Trophoblast cell (in vitro differentiated cells and primary cell): Measurements from ENCODE around the gene DNMT3A.

Experiments
- DNase-seq, 2 donors: peaks; one replicate each; pipeline ENCODE4 v3.0.0-alpha.2; 2016
- H2AFZ ChIP-seq: 2 replicates; pipeline ENCODE4 v1.6.1; 2013; ENCODE audit warnings: low read length, moderate library complexity, mild to moderate bottlenecking; ENCODE audit not compliant: insufficient read depth, poor library complexity
- H2AK5ac ChIP-seq: 2 replicates; pipeline ENCODE4 v1.6.1; 2013; ENCODE audit warnings: mild to moderate bottlenecking, low read length
- H2BK120ac ChIP-seq: 2 replicates; pipeline ENCODE4 v1.6.1; 2013; ENCODE audit warnings: low read length, mild to moderate bottlenecking, moderate library complexity; ENCODE audit not compliant: insufficient read depth, poor library complexity
- H2BK12ac ChIP-seq: 2 replicates; pipeline ENCODE4 v1.6.1; 2013; ENCODE audit warnings: mild to moderate bottlenecking, low read length, moderate library complexity
- H2BK5ac ChIP-seq: 2 replicates; pipeline ENCODE4 v1.6.1; 2013; ENCODE audit warnings: low read length, low read depth, moderate library complexity, mild to moderate bottlenecking; ENCODE audit not compliant: poor library complexity
- H3K14ac ChIP-seq: 2 replicates; pipeline ENCODE4 v1.6.1; 2013; ENCODE audit warnings: mild to moderate bottlenecking, low read length
- H3K18ac ChIP-seq: 2 replicates; pipeline ENCODE4 v1.6.1; 2013; ENCODE audit warnings: mild to moderate bottlenecking, low read length
- H3K23ac ChIP-seq: 2 replicates; pipeline ENCODE4 v1.6.1; 2013; ENCODE audit warnings: low read length
- H3K27ac ChIP-seq: 2 replicates; pipeline ENCODE4 v1.5.1; 2013; ENCODE audit warnings: low read depth, mild to moderate bottlenecking, inconsistent platforms, low read length, moderate library complexity
- H3K27me3 ChIP-seq: 2 replicates; pipeline ENCODE4 v1.6.1; 2013; ENCODE audit warnings: inconsistent platforms, mild to moderate bottlenecking, low read length, moderate library complexity; ENCODE audit not compliant: insufficient read depth
- H3K36me3 ChIP-seq, 2 experiments: 1 replicate in 1 of 2; 2 replicates in 1 of 2; pipeline ENCODE4 v1.6.1; 2013; ENCODE audit warnings: low read length in 2 of 2, mild to moderate bottlenecking in 2 of 2, moderate library complexity in 1 of 2; ENCODE audit not compliant: insufficient read depth in 2 of 2, control insufficient read depth in 1 of 2
- H3K4ac ChIP-seq: 2 replicates; pipeline ENCODE4 v1.6.1; 2013; ENCODE audit warnings: low read depth, mild to moderate bottlenecking, low read length, moderate library complexity
- H3K4me1 ChIP-seq, 2 experiments: 1 replicate in 1 of 2; 2 replicates in 1 of 2; pipeline ENCODE4 v1.6.1; 2013; ENCODE audit warnings: low read length in 2 of 2, mild to moderate bottlenecking in 2 of 2, moderate library complexity in 1 of 2; ENCODE audit not compliant: insufficient read depth in 2 of 2, control insufficient read depth in 1 of 2
- H3K4me2 ChIP-seq: 2 replicates; pipeline ENCODE4 v1.6.1; 2013; ENCODE audit warnings: inconsistent platforms, mild to moderate bottlenecking, low read length, moderate library complexity
- H3K4me3 ChIP-seq: 2 replicates; pipeline ENCODE4 v1.5.1; 2013; ENCODE audit warnings: mild to moderate bottlenecking, low read depth, low read length, inconsistent platforms
- H3K79me1 ChIP-seq: one replicate; pipeline ENCODE4 v1.6.1; 2013; ENCODE audit warnings: low read length
- H3K79me2 ChIP-seq: 2 replicates; pipeline ENCODE4 v1.6.1; 2013; ENCODE audit warnings: low read length, mild to moderate bottlenecking; ENCODE audit not compliant: control insufficient read depth, insufficient read depth, poor library complexity
- H3K9ac ChIP-seq: 2 replicates; pipeline ENCODE4 v1.6.1; 2013; ENCODE audit warnings: mild to moderate bottlenecking, low read length
- H3K9me3 ChIP-seq: 2 replicates; pipeline ENCODE4 v1.6.1; 2013; ENCODE audit warnings: low read depth, mild to moderate bottlenecking, control low read depth, inconsistent platforms, low read length; ENCODE audit not compliant: insufficient read depth
- H4K12ac ChIP-seq: 2 replicates; pipeline ENCODE4 v1.6.1; 2013; ENCODE audit warnings: low read depth, mild to moderate bottlenecking, low read length, moderate library complexity
- H4K8ac ChIP-seq: 2 replicates; pipeline ENCODE4 v1.6.1; 2013; ENCODE audit warnings: low read depth, mild to moderate bottlenecking, low read length, moderate library complexity
- H4K91ac ChIP-seq: one replicate; pipeline ENCODE4 v1.6.1; 2013; ENCODE audit warnings: low read depth, mild to moderate bottlenecking, low read length, moderate library complexity
- WGBS: extraction: QIAGEN DNeasy Blood & Tissue Kit; methylation state at CpG from one replicate; pipeline ENCODE4 v1.1.7; 2013; ENCODE audit warnings: missing lambda C conversion rate; ENCODE audit not compliant: insufficient read length, insufficient coverage; ENCODE audit errors: extremely low coverage; 5-methylcytosine and 5-hydroxymethylcytosine counted together

Gene DNMT3A

GRCh38 chr2:25310709-25310964, 31.1 kb downstream of the DNMT3A start:
- no peak for DNase-seq
- Histone ChIP-seq H2BK5ac (no peak overlapping the region), H2AFZ (no peak overlapping the region), H3K18ac (no peak overlapping the region), H3K23ac (no peak overlapping the region), H3K27ac (no peak overlapping the region), H4K91ac (no peak overlapping the region), H2BK120ac (no peak overlapping the region), H3K4me2 (no peak overlapping the region), H3K27me3 (no peaks in the 10 kb centered on the region), H3K36me3 (no peaks in the 10 kb centered on the region), H2BK12ac (no peak overlapping the region), H3K9ac (no peak overlapping the region), H2AK5ac (no peak overlapping the region), H3K4ac (no peak overlapping the region), H4K8ac (no peak overlapping the region), H3K9me3 (no peaks in the 10 kb centered on the region), H4K12ac (no peak overlapping the region), H3K4me3 (no peak overlapping the region), H3K79me1 (peaks cover 5% of the 10 kb centered on the region), H3K14ac (no peak overlapping the region), H3K79me2 (peaks cover 1% of the 10 kb centered on the region), H3K4me1 (peaks cover 9 to 12% of the 10 kb centered on the region in 2 experiments)
- no CpG with 5 or more reads among the region's 5 CpGs for WGBS

GRCh38 chr2:25309402-25309801, 32.3 kb downstream of the DNMT3A start:
- H2BK12ac ChIP-seq, result no peak overlapping the region
- H4K91ac ChIP-seq, result no peak overlapping the region
- H3K4me2 ChIP-seq, result no peak overlapping the region
- no peak overlapping the region for H3K9ac ChIP-seq
- no peak overlapping the region for H3K18ac ChIP-seq
- no peak overlapping the region for H3K4me3 ChIP-seq
- H3K9me3 ChIP-seq, result no peaks in the 10 kb centered on the region
- H2BK120ac ChIP-seq, result no peak overlapping the region
- H3K27ac ChIP-seq, result no peak overlapping the region
- no peak overlapping the region for H2BK5ac ChIP-seq
- H3K27me3 ChIP-seq, result no peaks in the 10 kb centered on the region
- H4K12ac ChIP-seq, result no peak overlapping the region
- no peak overlapping the region for H2AFZ ChIP-seq
- no peaks in the 10 kb centered on the region for H3K79me2 ChIP-seq
- H3K14ac ChIP-seq, result no peak overlapping the region
- H2AK5ac ChIP-seq, result no peak overlapping the region
- DNase-seq, result peak; percentile 39 to 64
- no peaks in the 10 kb centered on the region for H3K79me1 ChIP-seq
- H4K8ac ChIP-seq, result no peak overlapping the region
- no peaks in the 10 kb centered on the region for H3K36me3 ChIP-seq
- no peak overlapping the region for H3K4ac ChIP-seq
- H3K4me1 ChIP-seq, result peaks cover 4 to 7% of the 10 kb centered on the region in 2 experiments
- no CpG with 5 or more reads among the region's 10 CpGs for WGBS
- H3K23ac ChIP-seq, result no peak overlapping the region

GRCh38 chr2:25308599-25308998, 33.1 kb downstream of the DNMT3A start:
- H3K27me3 ChIP-seq, result no peaks in the 10 kb centered on the region
- DNase-seq, result no peak
- no peak overlapping the region for H3K23ac ChIP-seq
- H3K18ac ChIP-seq, result no peak overlapping the region
- H3K27ac ChIP-seq, result no peak overlapping the region
- H3K9ac ChIP-seq, result no peak overlapping the region
- no peak overlapping the region for H3K14ac ChIP-seq
- no peaks in the 10 kb centered on the region for H3K79me1 ChIP-seq
- WGBS, result no CpG with 5 or more reads among the region's 6 CpGs
- no peak overlapping the region for H2BK5ac ChIP-seq
- peaks cover 4 to 8% of the 10 kb centered on the region in 2 experiments for H3K4me1 ChIP-seq
- H3K4me3 ChIP-seq, result no peak overlapping the region
- no peak overlapping the region for H3K4ac ChIP-seq
- no peak overlapping the region for H3K4me2 ChIP-seq
- no peak overlapping the region for H2BK12ac ChIP-seq
- H4K8ac ChIP-seq, result no peak overlapping the region
- H3K79me2 ChIP-seq, result no peaks in the 10 kb centered on the region
- no peak overlapping the region for H2AK5ac ChIP-seq
- H3K9me3 ChIP-seq, result no peaks in the 10 kb centered on the region
- H4K91ac ChIP-seq, result no peak overlapping the region
- H4K12ac ChIP-seq, result no peak overlapping the region
- no peak overlapping the region for H2BK120ac ChIP-seq
- no peak overlapping the region for H2AFZ ChIP-seq
- H3K36me3 ChIP-seq, result no peaks in the 10 kb centered on the region

DNA sequence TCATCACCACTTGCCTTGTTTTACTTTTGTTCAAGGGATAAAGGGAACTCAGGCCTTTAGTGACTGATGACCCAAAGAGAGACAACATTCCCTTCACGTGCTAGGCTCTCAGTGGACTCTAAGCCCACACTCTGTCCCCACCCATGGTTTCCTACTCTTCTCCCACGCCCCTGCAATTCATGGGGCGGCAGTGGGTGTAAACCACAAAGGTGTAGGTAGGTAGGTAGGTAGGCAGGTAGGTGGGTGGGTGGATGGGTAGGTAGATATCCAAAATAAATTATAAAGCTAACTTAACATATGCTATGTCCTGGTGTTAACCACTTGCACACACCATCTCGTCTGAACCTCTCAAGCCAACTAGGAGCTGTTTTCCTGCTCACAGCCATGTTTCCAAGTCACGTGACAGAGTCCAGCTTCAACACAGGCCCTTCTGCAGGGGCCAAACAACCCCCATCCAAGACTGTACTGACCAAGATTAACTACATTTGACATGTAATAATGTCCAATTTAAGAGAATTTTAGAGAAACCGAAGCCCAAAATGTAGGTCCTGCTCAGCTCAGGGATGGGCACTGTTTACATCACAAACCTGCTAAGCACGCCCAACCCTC, 33.7 kb downstream of the DNMT3A start:
- Histone ChIP-seq H3K4me1 (peaks cover 4 to 8% of the 10 kb centered on the region in 2 experiments), H2BK12ac (no peak overlapping the region), H2BK120ac (no peak overlapping the region), H2BK5ac (no peak overlapping the region), H3K36me3 (no peaks in the 10 kb centered on the region), H3K9me3 (no peaks in the 10 kb centered on the region), H3K9ac (no peak overlapping the region), H4K8ac (no peak overlapping the region), H3K79me1 (no peaks in the 10 kb centered on the region), H3K4me3 (no peak overlapping the region), H3K18ac (no peak overlapping the region), H2AFZ (no peak overlapping the region), H4K91ac (no peak overlapping the region), H2AK5ac (no peak overlapping the region), H3K23ac (no peak overlapping the region), H4K12ac (no peak overlapping the region), H3K4ac (no peak overlapping the region), H3K4me2 (no peak overlapping the region), H3K79me2 (no peaks in the 10 kb centered on the region), H3K14ac (no peak overlapping the region), H3K27me3 (no peaks in the 10 kb centered on the region), H3K27ac (no peak overlapping the region)
- WGBS, result no CpG with 5 or more reads among the region's 7 CpGs
- DNase-seq, result no peak
